PC-9 (cell line): Measurements from ENCODE around the gene GLP2R.

ENCODE experiments used
- EZH2 ChIP-seq: fragments of 200-600 bp; sonication (generic); IDR thresholded peaks from 2 replicates; pipeline ENCODE4 v1.8.0; 2017; ENCODE audit warnings: antibody characterized with exemption, low read depth
- TF ChIP-seq, protein P1 (sequence below): fragments of 200-600 bp; sonication (generic); conservative IDR thresholded peaks from 2 replicates; pipeline ENCODE4 v1.6.1; 2017; ENCODE audit warnings: mixed run types, antibody characterized with exemption, mild to moderate bottlenecking, moderate library complexity

DNA sequence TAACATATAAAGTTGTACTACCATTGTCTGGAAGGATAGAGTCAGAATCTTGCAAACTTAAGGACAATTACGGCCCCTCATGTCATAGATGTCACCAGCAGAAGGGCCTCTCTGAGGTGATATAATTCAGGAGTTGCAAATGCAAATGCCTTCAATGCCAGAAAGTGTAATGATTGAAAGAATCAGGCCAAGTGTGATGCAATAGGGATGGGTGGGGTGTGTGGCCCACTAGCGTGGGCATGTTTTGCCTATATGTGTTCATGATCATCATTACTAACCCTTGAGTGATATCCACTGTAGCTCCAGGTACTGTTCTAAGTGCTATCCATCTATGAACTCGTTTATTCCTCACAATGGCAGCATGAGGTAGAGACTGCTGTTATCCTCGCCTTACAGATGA is 35.4 kb upstream of the GLP2R start:
- TF ChIP-seq, protein P1, sequence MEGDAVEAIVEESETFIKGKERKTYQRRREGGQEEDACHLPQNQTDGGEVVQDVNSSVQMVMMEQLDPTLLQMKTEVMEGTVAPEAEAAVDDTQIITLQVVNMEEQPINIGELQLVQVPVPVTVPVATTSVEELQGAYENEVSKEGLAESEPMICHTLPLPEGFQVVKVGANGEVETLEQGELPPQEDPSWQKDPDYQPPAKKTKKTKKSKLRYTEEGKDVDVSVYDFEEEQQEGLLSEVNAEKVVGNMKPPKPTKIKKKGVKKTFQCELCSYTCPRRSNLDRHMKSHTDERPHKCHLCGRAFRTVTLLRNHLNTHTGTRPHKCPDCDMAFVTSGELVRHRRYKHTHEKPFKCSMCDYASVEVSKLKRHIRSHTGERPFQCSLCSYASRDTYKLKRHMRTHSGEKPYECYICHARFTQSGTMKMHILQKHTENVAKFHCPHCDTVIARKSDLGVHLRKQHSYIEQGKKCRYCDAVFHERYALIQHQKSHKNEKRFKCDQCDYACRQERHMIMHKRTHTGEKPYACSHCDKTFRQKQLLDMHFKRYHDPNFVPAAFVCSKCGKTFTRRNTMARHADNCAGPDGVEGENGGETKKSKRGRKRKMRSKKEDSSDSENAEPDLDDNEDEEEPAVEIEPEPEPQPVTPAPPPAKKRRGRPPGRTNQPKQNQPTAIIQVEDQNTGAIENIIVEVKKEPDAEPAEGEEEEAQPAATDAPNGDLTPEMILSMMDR, result no peak
- TF ChIP-seq EZH2, result no peak
